OCI-LY1 (cell line): Measurements from ENCODE around the gene FERMT3.
A peak's percentile ranks its signal among the peaks of the same experiment; 100 is the strongest.

Experiments used
- H2AFZ ChIP-seq: fragments of 200-600 bp; sonication (generic), shearing (Covaris generic); 2 replicates; pipeline ENCODE4 v1.6.0; 2014; ENCODE audit warnings: antibody characterized with exemption, mild to moderate bottlenecking, low read length
- H3F3A ChIP-seq: fragments of 200-600 bp; sonication (generic), shearing (Covaris generic); 2 replicates; pipeline ENCODE4 v1.6.0; 2014; ENCODE audit warnings: mild to moderate bottlenecking, antibody characterized with exemption, low read length, moderate library complexity; ENCODE audit not compliant: insufficient read depth
- H3K27ac ChIP-seq: fragments of 200-600 bp; sonication (generic); 2 replicates; pipeline ENCODE4 v1.5.1; 2014; ENCODE audit warnings: low read length, mixed run types, mild to moderate bottlenecking, low read depth; ENCODE audit not compliant: poor library complexity, severe bottlenecking
- H3K27me3 ChIP-seq: fragments of 200-600 bp; sonication (generic); 2 replicates; pipeline ENCODE4 v1.6.0; 2014; ENCODE audit warnings: antibody characterized with exemption, mild to moderate bottlenecking, low read length, moderate library complexity; ENCODE audit not compliant: insufficient read depth
- H3K36me3 ChIP-seq: fragments of 200-600 bp; sonication (generic); 2 replicates; pipeline ENCODE4 v1.6.1; 2014; ENCODE audit warnings: mild to moderate bottlenecking, antibody characterized with exemption, low read length, moderate library complexity, mixed read lengths; ENCODE audit not compliant: insufficient read depth
- H3K4me1 ChIP-seq: fragments of 200-600 bp; sonication (generic); 2 replicates; pipeline ENCODE4 v1.5.1; 2014; ENCODE audit warnings: mild to moderate bottlenecking, low read length, moderate library complexity; ENCODE audit not compliant: insufficient read depth, severe bottlenecking
- H3K4me2 ChIP-seq: fragments of 200-600 bp; sonication (generic), shearing (Covaris generic); 2 replicates; pipeline ENCODE4 v1.6.1; 2014; ENCODE audit warnings: low read length
- H3K4me3 ChIP-seq: fragments of 200-600 bp; sonication (generic); 2 replicates; pipeline ENCODE4 v1.5.1; 2014; ENCODE audit warnings: low read length, low read depth, mild to moderate bottlenecking, mixed read lengths; ENCODE audit not compliant: poor library complexity, severe bottlenecking
- H3K79me2 ChIP-seq: fragments of 200-600 bp; shearing (Covaris generic); 2 replicates; pipeline ENCODE4 v1.6.1; 2016; ENCODE audit warnings: mixed run types, low read length, mixed read lengths; ENCODE audit not compliant: insufficient read depth
- H3K9ac ChIP-seq: fragments of 200-600 bp; sonication (generic), shearing (Covaris generic); 2 replicates; pipeline ENCODE4 v1.6.1; 2014; ENCODE audit warnings: mild to moderate bottlenecking, low read length, mixed read lengths
- H3K9me2 ChIP-seq: fragments of 200-600 bp; sonication (generic), shearing (Covaris generic); 2 replicates; pipeline ENCODE4 v1.6.1; 2014; ENCODE audit warnings: low read depth, mild to moderate bottlenecking, low read length, mixed read lengths
- H3K9me3 ChIP-seq: fragments of 200-600 bp; shearing (Covaris generic); 2 replicates; pipeline ENCODE4 v1.6.1; 2014; ENCODE audit warnings: low read length, mixed read lengths
- H4K20me1 ChIP-seq: fragments of 200-600 bp; sonication (generic), shearing (Covaris generic); 2 replicates; pipeline ENCODE4 v1.6.0; 2016; ENCODE audit warnings: mild to moderate bottlenecking, low read length; ENCODE audit not compliant: insufficient read depth
- CTCF ChIP-seq: fragments of 200-600 bp; sonication (generic), shearing (Covaris generic); IDR thresholded peaks from 2 replicates; pipeline ENCODE4 v1.5.1; 2017; ENCODE audit warnings: mild to moderate bottlenecking, antibody characterized with exemption, low read length, moderate library complexity, mixed read lengths
- EZH2 ChIP-seq: fragments of 200-600 bp; sonication (generic), shearing (Covaris generic); IDR thresholded peaks from 2 replicates; pipeline ENCODE4 v1.8.0; 2017; ENCODE audit warnings: borderline replicate concordance, mixed run types, mild to moderate bottlenecking, antibody characterized with exemption, low read length, moderate library complexity, mixed read lengths

The FERMT3 gene

GRCh38 chr11:64225608-64226506, 19.3 kb downstream of the FERMT3 start, which contains the start of the genes NUDT22 and TRPT1:
Gene NUDT22 (plus strand): TSS chr11:64226274. CDS start chr11:64226653, 379 bp downstream.
Gene TRPT1 (minus strand): TSS chr11:64226186. CDS start chr11:64225860, 326 bp downstream.
- Histone ChIP-seq H3F3A (no peaks in the 10 kb centered on the region), H3K4me2 (peak within 1 kb of the TSS; percentile 94), H2AFZ (no peak within 1 kb of the TSS), H3K27ac (peak within 1 kb of the TSS; percentile 74), H4K20me1 (no peaks in the 10 kb centered on the region), H3K4me3 (peak within 1 kb of the TSS; percentile 90), H3K9me2 (no peaks in the 10 kb centered on the region), H3K9ac (peak within 1 kb of the TSS; percentile 99), H3K79me2 (no peaks in the 10 kb centered on the region), H3K36me3 (peaks cover 26% of the 10 kb centered on the region), H3K9me3 (no peaks in the 10 kb centered on the region), H3K27me3 (no peaks in the 10 kb centered on the region), H3K4me1 (peaks cover 43% of the 10 kb centered on the region)
- TF ChIP-seq EZH2 (no peak), CTCF (peak; percentile 21)

- peak overlapping the region; percentile 99 for H3K9ac ChIP-seq
- H3K4me1 ChIP-seq, result peaks cover 50% of the 10 kb centered on the region
- peak overlapping the region; percentile 90 for H3K4me3 ChIP-seq
- TF ChIP-seq CTCF (no peak), EZH2 (no peak)
- peak overlapping the region; percentile 94 for H3K4me2 ChIP-seq
- H3F3A ChIP-seq, result no peaks in the 10 kb centered on the region
- no peaks in the 10 kb centered on the region for H3K9me3 ChIP-seq
- H3K36me3 ChIP-seq, result peaks cover 21% of the 10 kb centered on the region; the same call in 1 of the 2 replicates
- no peaks in the 10 kb centered on the region for H3K79me2 ChIP-seq
- H3K27me3 ChIP-seq, result no peaks in the 10 kb centered on the region
- H2AFZ ChIP-seq, result no peak overlapping the region
- no peaks in the 10 kb centered on the region for H3K9me2 ChIP-seq
- H3K27ac ChIP-seq, result peak overlapping the region; percentile 74
- H4K20me1 ChIP-seq, result no peaks in the 10 kb centered on the region
Observed at GRCh38 chr11:64226507-64227051, 20.1 kb downstream of the FERMT3 start.

GRCh38 chr11:64227405-64227956, 21.0 kb downstream of the FERMT3 start:
- no peaks in the 10 kb centered on the region for H3F3A ChIP-seq
- no peaks in the 10 kb centered on the region for H3K9me2 ChIP-seq
- H3K79me2 ChIP-seq, result no peaks in the 10 kb centered on the region
- H3K9ac ChIP-seq, result peak overlapping the region; percentile 99; the same call in 1 of the 2 replicates
- peak overlapping the region; percentile 94 for H3K4me2 ChIP-seq
- H3K4me1 ChIP-seq, result peaks cover 58% of the 10 kb centered on the region
- H3K4me3 ChIP-seq, result peak overlapping the region; percentile 90
- peak overlapping the region; percentile 74 for H3K27ac ChIP-seq
- TF ChIP-seq EZH2 (no peak), CTCF (no peak)
- no peaks in the 10 kb centered on the region for H4K20me1 ChIP-seq
- H3K27me3 ChIP-seq, result no peaks in the 10 kb centered on the region
- H3K36me3 ChIP-seq, result peaks cover 20% of the 10 kb centered on the region; the same call in 1 of the 2 replicates
- no peak overlapping the region for H2AFZ ChIP-seq
- H3K9me3 ChIP-seq, result no peaks in the 10 kb centered on the region
